Measurements from ENCODE around the gene CBFA2T3. TPM values are rescaled to one million over a fixed set of nuclear protein-coding genes. Genes with fewer than 3 reads are reported as not detected.

Gene CBFA2T3
- total and polyA plus RNA-seq, 2 of the 13 experiments (the other 11 are each of a cell fraction or from before 2014, with no cell fraction given) = 0.05 TPM; not detected in 1

DNA sequence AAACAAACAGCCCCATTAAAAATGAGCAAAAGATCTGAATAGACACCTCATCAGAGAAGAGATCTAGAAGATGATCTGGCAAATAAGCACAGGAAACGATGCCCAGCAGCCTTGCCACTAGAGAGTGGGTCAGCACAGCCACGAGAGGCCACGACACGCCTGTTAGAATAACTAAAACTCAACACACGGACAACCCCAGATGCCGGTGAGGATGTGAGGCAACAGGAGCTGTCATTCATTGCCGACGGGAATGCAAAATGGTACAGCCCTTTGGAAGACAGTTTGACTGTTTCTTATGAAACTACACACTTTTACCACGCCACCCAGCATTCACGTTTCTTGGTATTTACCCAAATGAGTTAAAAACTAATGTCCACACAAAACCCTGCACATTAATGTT is 31.5 kb downstream of the CBFA2T3 start:
- no peak for TF ChIP-seq ZNF766 (CRISPR knock-in tag; IDR thresholded peaks at IDR 0.05; ENCODE audit: borderline replicate concordance)
- in situ Hi-C loops (cut with HindIII; ENCODE audit: extremely low pct_ligation_motif_present, low pct_unique_long_range_greater_than_20kb) (no loop called here), intact Hi-C loops (cut with micrococcal nuclease; ENCODE audit: unreplicated experiment) (no loop called here)
- H3K4me1 ChIP-seq (ENCODE audit: insufficient read depth, low read length) = no peaks in the 10 kb centered on the region
- 7% methylated on average over 8 of the region's 10 CpGs for WGBS (ENCODE audit: low lambda C conversion rate)
- CTCF ChIA-PET (ENCODE audit: low intra/inter-chr PET ratio, low total read pairs) = no interaction called here
- no peaks in the 10 kb centered on the region for H3K9me3 ChIP-seq (ENCODE audit: low read length)
- H4K20me1 ChIP-seq (ENCODE audit: insufficient read depth, low read length) = peaks cover 3% of the 10 kb centered on the region; the same call in 1 of the 2 replicates
- no peak for DNase-seq (ENCODE audit: low spot score)
- no peaks in the 10 kb centered on the region for H3K79me2 ChIP-seq (ENCODE audit: insufficient read depth, low read length)
- H2AFZ ChIP-seq (ENCODE audit: low read length) = no peak overlapping the region
- FAIRE-seq = no peak
- H3K4me3 ChIP-seq (replicated peaks in 1 of 3; ENCODE audit: insufficient read depth in 1 of 3, low read depth in 2 of 3, low read length in 3 of 3) = no peak overlapping the region
- BruUV-seq (replicated peaks) = no TSS peak
- POLR2A ChIA-PET = no interaction called here
- no peaks in the 10 kb centered on the region for H3K36me3 ChIP-seq (replicated peaks in 1 of 2; ENCODE audit: control insufficient read depth in 1 of 2, insufficient read depth in 2 of 2, low read length in 2 of 2)
- H3K9ac ChIP-seq (ENCODE audit: insufficient read depth, low read depth, low read length) = no peak overlapping the region
- no peak overlapping the region for H3K27ac ChIP-seq (ENCODE audit: extremely low read length, insufficient read depth, low read length)
- no peak overlapping the region for H3K4me2 ChIP-seq (ENCODE audit: low read depth, low read length)
- ATAC-seq = no peak
- H3K27me3 ChIP-seq (ENCODE audit: control insufficient read depth in 1 of 2, insufficient read depth in 2 of 2, low read length in 2 of 2) = peaks cover 29 to 80% of the 10 kb centered on the region in 2 experiments; a peak in 4 of 5 replicates

DNA sequence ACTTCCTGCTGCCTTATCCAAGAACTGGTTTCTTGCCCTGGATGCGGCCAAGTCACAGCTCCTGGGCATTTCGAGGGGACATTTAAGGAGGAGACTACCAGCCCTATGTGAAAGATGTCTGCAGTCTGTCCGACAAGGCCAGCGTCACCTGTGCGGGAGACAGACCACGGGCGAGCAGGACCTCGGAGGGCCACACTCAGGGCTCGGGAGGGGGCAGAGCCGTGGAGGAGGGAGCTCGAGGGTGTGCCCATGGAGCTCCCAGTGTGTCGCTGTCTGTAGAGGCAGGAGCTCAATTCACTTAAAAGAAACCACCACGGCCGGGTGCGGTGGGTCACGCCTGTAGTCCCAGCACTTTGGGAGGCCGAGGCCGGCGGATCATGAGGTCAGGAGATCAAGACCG is 33.3 kb downstream of the CBFA2T3 start:
- Histone ChIP-seq H3K9ac (ENCODE audit: insufficient read depth, low read depth, low read length) (no peak overlapping the region), H3K4me1 (ENCODE audit: insufficient read depth, low read length) (no peaks in the 10 kb centered on the region), H3K36me3 (replicated peaks in 1 of 2; ENCODE audit: control insufficient read depth in 1 of 2, insufficient read depth in 2 of 2, low read length in 2 of 2) (no peaks in the 10 kb centered on the region), H3K4me3 (replicated peaks in 1 of 3; ENCODE audit: insufficient read depth in 1 of 3, low read depth in 2 of 3, low read length in 3 of 3) (no peak overlapping the region), H3K79me2 (ENCODE audit: insufficient read depth, low read length) (no peaks in the 10 kb centered on the region), H3K4me2 (ENCODE audit: low read depth, low read length) (no peak overlapping the region), H3K27me3 (ENCODE audit: control insufficient read depth in 1 of 2, insufficient read depth in 2 of 2, low read length in 2 of 2) (peaks cover 42 to 85% of the 10 kb centered on the region in 2 experiments), H3K27ac (ENCODE audit: extremely low read length, insufficient read depth, low read length) (no peak overlapping the region), H2AFZ (ENCODE audit: low read length) (no peak overlapping the region), H4K20me1 (ENCODE audit: insufficient read depth, low read length) (peaks cover 10% of the 10 kb centered on the region; the same call in 1 of the 2 replicates), H3K9me3 (ENCODE audit: low read length) (no peaks in the 10 kb centered on the region)
- WGBS (ENCODE audit: low lambda C conversion rate) = 31% methylated on average over 16 of the region's 20 CpGs
- BruUV-seq (replicated peaks) = no TSS peak
- TF ChIP-seq ZNF816 (CRISPR knock-in tag; IDR thresholded peaks at IDR 0.05; ENCODE audit: borderline replicate concordance) (no peak), TBX2 (CRISPR knock-in tag; IDR thresholded peaks at IDR 0.05; ENCODE audit: borderline replicate concordance) (no peak), ZNF878 (CRISPR knock-in tag; IDR thresholded peaks at IDR 0.05) (no peak), GTF2F1 (IDR thresholded peaks at IDR 0.05; ENCODE audit: low read length) (no peak), ZNF629 (CRISPR knock-in tag; conservative IDR thresholded peaks at IDR 0.05) (0 out of 2 replicates have a peak, but pooled peaks have one; percentile 15), ETV6 (CRISPR knock-in tag; conservative IDR thresholded peaks at IDR 0.05) (no peak), KLF12 (CRISPR knock-in tag; IDR thresholded peaks at IDR 0.05; ENCODE audit: borderline replicate concordance) (no peak)
- ATAC-seq (no peak), FAIRE-seq (no peak), DNase-seq (ENCODE audit: low spot score) (no peak)
- intact Hi-C loops (cut with micrococcal nuclease; ENCODE audit: unreplicated experiment) (loop anchor here (2.0 to 5.0 kb wide), 2 partner anchors 224 to 273 kb away; partner anchors contain the start of gene ZNF778), in situ Hi-C loops (cut with HindIII; ENCODE audit: extremely low pct_ligation_motif_present, low pct_unique_long_range_greater_than_20kb) (no loop called here)
- POLR2A ChIA-PET = no interaction called here
- CTCF ChIA-PET (ENCODE audit: low intra/inter-chr PET ratio, low total read pairs) = no interaction called here

Measured in HepG2 (cell line).